ENCODE data around the gene PTPN23. TPM values are rescaled to one million over a fixed set of nuclear protein-coding genes. Genes with fewer than 3 reads are reported as not detected.

PTPN23 gene
- total and polyA plus RNA-seq, 2 experiments from 2014 or later, result 14.3 to 48.8 TPM

- Histone ChIP-seq H3K36me3 (ENCODE audit: insufficient read depth) (no peaks in the 10 kb centered on the region; the same call in 1 of the 2 replicates), H3K79me2 (replicated peaks; ENCODE audit: insufficient read depth) (no peaks in the 10 kb centered on the region), H3K4me2 (no peak overlapping the region), H3K27me3 (ENCODE audit: insufficient read depth) (no peaks in the 10 kb centered on the region), H3F3A (replicated peaks; ENCODE audit: low read depth) (peaks cover 8% of the 10 kb centered on the region), H4K20me1 (replicated peaks; ENCODE audit: insufficient read depth) (peaks cover 6% of the 10 kb centered on the region; the same call in 1 of the 2 replicates), H3K4me3 (no peak overlapping the region), H3K27ac (ENCODE audit: low read depth) (no peak overlapping the region), H3K9me2 (ENCODE audit: insufficient read depth) (no peaks in the 10 kb centered on the region), H3K4me1 (ENCODE audit: insufficient read depth) (no peaks in the 10 kb centered on the region), H2AFZ (no peak overlapping the region)
- DNase-seq (ENCODE audit: low spot score) (no peak), ATAC-seq (no peak)
- Mint-ChIP-seq H3K4me3 (no peak overlapping the region), H3K27me3 (ENCODE audit: insufficient read depth, low read depth, poor library complexity) (peaks cover 17% of the 10 kb centered on the region), H3K36me3 (ENCODE audit: low read depth) (peaks cover 46% of the 10 kb centered on the region), H3K9me3 (no peaks in the 10 kb centered on the region), H3K27ac (peak overlapping the region; percentile 85), H3K4me1 (peaks cover 12% of the 10 kb centered on the region)
- no peak for TF ChIP-seq JUNB (IDR thresholded peaks at IDR 0.05; ENCODE audit: unreplicated experiment)
- no peak for TF ChIP-seq REST (IDR thresholded peaks at IDR 0.05; ENCODE audit: unreplicated experiment)
- TF ChIP-seq POLR2AphosphoS5 (IDR thresholded peaks at IDR 0.05; ENCODE audit: low read depth), result no peak
- TF ChIP-seq CREB1 (CRISPR knock-in tag; IDR thresholded peaks at IDR 0.05; ENCODE audit: low read depth), result no peak
- TF ChIP-seq ETS1 (IDR thresholded peaks at IDR 0.05), result no peak
- TF ChIP-seq CTCF (conservative IDR thresholded peaks at IDR 0.05; ENCODE audit: low read depth in 2 of 2), result no peak
- no peak for TF ChIP-seq NANOG (IDR thresholded peaks at IDR 0.05; ENCODE audit: borderline replicate concordance)
- no peak for TF ChIP-seq ZNF462 (CRISPR knock-in tag; IDR thresholded peaks at IDR 0.05)
- no peak for TF ChIP-seq STAT1 (IDR thresholded peaks at IDR 0.05; ENCODE audit: unreplicated experiment)
- no peak for TF ChIP-seq ZNF331 (CRISPR knock-in tag; IDR thresholded peaks at IDR 0.05; ENCODE audit: low read depth)
- no peak for TF ChIP-seq EZH2phosphoT487 (IDR thresholded peaks at IDR 0.05; ENCODE audit: unreplicated experiment)
Measured at GRCh38 chr3:47422743-47423142, 41.9 kb downstream of the PTPN23 start.

Measured in GM23338 (cell line).